NK-92 treated with Interleukin-12 subunit alpha and Interleukin-12 subunit beta, amount 100 ng/mL, for 24 hours (cell line): ENCODE measurements around the gene TCP1.
"Not testable (repeated sequence)": the region's sequence is repeated elsewhere in the genome, so short reads cannot be mapped to it uniquely, and the experiment has no call there.

Source experiments
- DNase-seq: peaks from one replicate; lab custom pipeline; 2025; lab: John Stamatoyannopoulos, UW

Gene TCP1

DNA sequence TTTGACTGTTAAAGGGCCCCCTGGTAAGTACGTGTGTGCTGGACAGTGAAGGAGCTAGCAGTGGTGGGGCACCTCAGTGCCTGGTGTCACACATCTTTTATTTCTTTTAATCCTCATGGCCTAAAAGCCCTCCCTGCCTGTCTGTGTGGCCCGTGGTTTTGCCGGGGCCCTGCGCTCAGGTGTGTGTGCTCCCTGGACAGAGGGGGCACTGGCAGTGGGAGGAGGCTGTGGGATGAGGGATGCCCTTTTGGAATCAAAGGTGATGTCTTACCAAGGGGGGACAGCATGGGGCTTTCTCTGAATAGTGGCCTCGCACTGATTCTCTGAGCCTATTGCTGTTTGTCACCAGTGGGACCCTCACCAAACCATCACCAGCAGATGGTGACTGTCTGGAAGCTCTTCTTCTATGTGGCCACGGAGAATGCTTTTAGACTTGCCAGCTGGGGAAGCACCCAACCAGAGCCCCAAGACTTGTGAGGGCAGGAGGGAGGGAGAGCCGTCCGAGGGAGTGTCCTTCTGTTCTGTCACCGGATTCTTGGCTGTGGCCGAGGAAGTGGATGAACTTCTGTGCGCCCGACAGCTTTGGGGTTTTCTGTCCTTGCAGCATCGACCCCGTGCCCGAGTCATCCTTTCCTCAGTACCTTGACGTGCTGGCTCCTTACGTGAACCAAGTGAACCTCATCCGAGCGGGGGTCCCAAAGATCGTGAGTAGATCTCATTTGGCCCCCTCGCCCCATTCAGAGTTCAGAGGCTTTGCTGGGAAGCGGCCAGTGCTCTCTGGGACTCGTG, 28.7 kb upstream of the TCP1 start:
- no peak for DNase-seq

DNA sequence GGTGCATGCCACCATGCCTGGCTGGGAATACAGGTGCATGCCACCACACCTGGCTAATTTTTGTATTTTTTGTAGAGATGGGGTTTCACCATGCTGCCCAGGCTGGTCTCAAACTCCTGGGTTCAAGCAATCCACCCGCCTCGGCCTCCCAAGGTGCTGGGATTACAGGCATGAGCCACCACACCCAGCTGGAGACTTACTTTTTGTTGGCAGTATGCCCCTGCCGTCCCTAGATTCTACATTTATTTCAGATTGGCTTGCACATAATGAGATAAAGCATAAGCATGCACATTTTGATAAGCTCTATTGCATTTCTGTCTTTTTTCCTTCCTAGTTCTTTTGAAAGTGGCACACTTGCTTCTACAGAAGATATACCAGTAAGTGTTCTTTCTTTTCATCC, 27.4 kb upstream of the TCP1 start:
- DNase-seq = not testable (repeated sequence)

DNA sequence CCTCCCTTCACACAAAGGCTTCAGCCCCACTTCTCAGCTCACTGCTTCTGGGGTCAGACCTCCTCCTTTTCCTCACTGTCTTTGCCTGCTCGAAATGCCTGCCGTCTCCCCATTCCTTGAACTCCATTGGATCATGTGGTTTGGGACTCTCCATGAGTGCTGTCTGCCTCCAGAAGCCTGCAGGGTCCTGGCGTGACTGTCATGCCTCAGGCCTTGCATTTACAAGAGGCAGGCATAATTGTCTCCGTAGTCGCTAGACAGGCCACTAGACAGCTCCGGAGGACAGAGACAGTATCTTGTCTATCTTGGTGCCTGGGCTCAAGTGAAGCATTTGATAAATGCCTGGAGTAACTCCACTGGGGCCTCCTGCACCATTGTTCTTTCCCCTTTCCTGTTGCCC, 26.0 kb upstream of the TCP1 start:
- DNase-seq = no peak

DNA sequence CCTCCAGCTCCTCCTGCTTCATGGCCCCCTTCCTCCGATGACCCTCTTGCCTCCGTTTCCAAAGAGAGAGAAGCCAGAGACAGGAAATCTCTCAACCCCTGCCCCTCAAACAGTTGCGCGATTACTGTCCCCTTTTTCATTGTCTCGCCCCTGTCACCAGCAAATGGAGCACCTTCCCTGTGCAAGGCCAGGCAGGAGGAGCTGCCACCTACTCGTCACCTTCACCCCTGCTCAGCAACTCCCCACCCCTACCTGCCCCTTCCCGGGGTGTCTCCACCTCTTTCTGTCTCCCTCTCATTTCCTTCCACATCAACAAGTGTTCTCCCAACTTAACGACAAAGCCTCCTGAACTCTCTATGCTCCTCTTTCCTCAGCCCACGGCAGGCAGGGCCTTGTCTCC, 24.4 kb upstream of the TCP1 start:
- no peak for DNase-seq

DNA sequence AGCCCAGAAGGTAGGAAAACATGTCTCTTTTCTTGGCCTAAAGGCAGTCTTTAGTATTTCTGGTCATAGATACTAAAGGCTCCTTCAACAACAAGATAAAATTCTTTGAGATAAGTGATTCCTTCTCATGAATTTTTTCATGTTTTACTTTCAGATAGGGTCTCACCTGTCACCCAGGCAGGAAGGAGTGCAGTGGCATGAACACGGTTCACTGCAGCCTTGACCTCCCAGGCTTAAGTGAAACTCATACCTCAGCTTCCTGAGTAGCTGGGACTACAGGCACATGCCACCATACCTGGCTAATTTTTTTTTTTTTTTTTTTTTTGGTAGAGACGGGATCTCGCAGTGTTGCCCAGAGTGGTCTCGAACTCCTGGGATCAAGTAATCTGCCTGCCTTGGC, 19.7 kb upstream of the TCP1 start:
- DNase-seq = no peak

DNA sequence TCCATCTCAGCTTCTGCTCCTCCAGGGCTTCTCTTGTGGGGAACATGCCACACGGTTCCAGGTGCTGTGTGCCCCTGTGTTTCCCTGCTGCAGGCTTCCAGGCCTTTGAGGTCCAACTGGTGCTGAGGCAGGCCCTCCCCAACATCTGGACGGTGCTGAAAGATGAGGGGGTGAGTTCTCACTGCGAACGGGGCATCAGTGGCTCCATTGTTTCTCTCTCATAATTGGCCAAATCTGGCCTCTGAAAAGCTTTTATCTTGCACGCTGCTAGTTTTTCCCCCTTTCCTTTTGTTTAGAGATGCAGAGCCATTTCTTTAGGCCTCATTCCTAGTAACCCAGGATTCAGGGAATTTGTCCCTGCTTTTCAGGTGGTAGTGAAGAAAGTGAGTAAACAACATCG, 19.2 kb upstream of the TCP1 start:
- no peak for DNase-seq

DNA sequence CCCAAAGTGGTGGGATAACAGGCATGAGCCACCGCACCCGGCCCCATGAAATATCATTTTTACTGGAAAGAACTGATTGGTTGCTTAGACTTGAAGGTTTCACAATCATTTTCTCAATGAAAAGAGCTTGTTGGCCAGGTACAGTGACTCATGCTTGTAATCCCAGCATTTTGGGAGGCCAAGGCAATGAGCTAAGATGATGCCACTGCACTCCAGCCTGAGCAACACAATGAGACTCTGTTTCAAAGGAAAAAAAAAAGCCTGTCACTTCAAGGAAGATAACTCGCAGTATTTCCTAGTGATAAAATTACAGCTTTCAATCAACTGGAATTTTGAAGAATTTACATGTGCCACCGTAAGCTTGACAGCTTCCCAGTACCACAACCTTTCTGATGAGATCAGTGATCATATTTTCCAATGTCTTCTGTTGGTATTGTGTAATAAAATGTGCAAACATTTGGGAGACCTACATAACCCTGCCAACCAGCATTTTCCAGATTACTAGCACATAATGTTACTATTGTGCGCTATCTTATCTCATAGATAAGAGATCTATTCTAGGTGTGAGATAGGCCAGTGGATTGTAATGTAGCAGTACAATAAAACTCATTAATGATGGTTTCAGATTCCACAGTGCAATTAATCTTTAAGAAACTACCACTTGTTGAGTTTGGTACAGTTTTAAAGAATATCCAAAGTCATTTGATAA, 17.9 kb upstream of the TCP1 start:
- no peak for DNase-seq

DNA sequence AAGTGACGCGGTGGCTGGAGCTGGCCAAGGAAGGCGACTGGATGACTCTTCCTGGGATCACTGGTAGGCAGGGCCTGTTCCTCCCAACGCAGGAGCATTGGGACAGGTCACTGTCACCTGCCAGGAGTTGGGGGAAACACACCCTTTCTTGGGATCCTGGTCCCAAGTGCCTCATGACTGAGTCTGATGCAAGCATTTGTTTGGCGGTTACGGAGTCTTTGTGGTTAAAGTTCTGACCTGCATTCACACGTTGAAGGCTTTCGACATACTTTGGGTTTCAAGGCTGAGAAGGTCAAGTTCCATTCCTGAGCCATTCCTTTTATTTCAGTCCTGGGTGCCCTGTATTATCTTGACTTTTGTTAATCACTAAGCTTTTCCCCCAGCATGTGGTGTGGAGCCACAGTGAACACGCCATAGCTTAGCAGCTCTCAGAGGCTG, 16.6 kb upstream of the TCP1 start:
- no peak for DNase-seq

DNA sequence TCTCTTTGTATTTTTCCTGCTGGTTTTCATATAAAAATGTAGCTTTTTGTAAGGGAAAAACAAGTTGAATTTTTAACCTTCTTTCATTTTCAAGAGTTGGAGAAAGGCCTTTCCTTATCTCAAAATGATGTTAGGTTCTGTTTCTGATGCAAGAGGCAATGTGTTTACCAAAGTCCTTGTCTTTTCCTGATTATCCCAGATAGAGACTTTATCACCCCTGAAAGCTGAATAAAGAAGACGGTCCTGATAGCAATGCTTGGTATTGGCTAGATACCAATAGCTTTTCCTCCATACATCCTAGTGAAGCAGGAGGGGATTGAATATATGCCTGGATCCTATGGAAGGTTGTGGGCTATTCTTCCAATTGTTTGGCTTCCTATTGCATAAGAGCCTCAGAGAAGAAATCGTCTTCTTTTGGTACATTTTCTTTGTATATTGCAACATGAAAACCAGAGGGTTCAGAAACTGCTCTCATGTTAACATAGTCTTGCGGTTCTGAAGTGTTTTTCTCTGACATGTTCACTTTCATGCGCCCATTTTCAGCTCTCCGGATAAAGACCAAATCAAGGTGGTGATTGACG, 16.1 kb upstream of the TCP1 start:
- no peak for DNase-seq

DNA sequence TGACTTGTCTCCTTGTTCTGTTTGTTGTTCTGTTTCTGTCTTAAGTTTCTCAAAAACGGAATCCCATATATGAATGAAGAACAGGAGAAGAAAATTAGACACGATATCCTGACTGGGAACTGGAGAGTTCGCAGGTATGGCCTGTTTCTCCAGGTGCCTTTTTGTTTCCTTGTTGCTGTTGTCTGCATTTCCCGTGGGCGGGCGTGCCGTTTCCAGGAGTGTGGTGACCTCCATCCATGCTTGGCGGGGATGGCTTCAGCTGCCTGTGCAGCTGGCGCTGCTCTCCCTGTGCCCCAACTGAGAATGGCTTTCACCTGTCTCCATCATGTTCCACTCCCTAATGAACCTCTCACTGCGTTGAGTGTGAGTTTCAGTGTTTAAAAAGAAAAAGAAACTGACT, 15.1 kb upstream of the TCP1 start:
- DNase-seq = no peak

DNA sequence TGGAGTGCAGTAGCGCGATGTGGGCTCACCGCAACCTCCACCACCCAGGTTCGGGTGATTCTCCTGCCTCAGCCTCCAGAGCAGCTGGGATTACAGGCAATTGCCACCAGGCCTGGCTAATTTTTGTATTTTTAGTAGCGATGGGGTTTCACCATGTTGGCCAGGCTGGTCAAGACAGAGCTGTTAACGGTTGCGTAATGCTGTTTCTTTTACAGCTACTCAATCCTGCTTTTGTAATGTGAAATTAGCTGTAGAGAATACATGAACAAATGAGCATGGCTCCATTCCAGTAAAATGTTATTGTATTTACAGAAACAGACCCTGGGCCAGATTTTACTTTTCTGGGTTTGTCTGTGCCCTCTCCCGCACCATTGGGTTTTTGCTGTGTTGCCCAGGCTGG, 12.5 kb upstream of the TCP1 start:
- DNase-seq = no peak

DNA sequence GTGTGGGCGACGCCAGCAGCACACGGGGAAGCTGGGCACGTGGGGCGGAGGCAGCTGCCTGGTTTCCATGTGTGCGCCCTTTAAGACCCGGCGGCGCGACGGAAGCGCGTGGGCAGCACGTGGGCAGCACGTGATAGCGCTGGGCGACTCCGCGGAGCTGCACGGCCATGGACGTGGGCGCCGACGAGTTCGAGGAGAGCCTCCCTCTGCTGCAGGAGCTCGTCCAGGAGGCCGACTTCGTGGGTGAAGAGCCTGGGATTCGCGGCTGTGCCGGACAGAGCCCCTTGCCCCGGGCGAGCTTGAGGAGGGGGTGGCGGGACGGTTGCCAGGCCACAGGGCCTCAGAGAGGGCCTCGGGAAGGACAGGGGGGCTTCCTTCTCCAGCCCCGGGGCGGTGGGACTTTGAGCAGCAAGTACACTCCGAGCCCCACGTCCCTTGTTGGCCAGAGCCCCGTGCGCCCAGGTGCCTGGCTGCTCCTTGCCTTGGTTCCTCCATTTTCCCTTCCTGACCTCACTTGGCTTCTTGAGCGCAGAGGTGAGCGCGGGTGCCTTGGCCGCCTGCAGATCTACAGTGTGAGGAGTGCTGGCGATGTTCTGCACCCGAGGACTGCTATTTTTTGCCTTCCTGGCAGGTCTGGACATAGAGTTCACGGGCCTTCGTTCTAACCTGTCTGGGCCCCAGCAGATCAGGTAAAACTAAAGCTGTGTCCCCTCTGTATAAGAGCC, 10.9 kb upstream of the TCP1 start, which contains the start of gene PNLDC1:
TSS of gene PNLDC1 (plus strand) at position 136 of the 725 bp plus-strand sequence. CDS start at position 168, 32 bp downstream.
- no peak for DNase-seq

DNA sequence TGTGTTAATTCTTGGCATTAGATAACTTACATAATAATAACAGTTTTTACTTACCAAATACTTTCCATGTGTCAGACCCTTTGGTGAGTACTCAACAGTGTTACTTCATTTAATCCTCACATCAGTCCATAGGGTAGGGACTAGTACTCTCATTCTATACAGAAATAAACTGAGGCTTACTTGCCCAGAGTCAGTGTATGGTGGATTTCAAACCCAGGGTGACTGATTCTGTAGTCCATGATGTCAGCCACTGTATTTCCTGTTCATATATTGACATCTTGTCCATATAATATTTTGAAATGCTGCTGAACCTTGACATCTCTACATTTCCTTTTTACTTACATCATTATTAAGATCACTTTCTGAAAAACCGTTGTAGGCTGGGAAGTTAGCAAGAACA, 8.2 kb upstream of the TCP1 start:
- no peak for DNase-seq

DNA sequence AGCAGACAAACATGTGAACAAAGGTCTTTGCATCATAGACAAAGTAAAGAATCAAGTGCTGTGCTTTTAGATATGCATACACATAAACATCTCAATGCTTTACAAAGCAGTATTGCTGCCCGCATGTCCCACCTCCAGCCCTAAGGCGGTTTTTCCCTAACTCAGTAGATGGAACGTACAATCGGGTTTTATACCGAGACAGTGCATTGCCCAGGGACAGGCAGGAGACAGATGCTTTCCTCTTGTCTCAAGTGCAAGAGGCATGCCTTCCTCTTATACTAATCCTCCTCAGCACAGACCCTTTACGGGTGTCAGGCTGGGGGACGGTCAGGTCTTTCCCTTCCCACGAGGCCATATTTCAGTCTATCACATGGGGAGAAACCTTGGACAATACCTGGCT, 5.6 kb upstream of the TCP1 start:
- DNase-seq = not testable (repeated sequence)

DNA sequence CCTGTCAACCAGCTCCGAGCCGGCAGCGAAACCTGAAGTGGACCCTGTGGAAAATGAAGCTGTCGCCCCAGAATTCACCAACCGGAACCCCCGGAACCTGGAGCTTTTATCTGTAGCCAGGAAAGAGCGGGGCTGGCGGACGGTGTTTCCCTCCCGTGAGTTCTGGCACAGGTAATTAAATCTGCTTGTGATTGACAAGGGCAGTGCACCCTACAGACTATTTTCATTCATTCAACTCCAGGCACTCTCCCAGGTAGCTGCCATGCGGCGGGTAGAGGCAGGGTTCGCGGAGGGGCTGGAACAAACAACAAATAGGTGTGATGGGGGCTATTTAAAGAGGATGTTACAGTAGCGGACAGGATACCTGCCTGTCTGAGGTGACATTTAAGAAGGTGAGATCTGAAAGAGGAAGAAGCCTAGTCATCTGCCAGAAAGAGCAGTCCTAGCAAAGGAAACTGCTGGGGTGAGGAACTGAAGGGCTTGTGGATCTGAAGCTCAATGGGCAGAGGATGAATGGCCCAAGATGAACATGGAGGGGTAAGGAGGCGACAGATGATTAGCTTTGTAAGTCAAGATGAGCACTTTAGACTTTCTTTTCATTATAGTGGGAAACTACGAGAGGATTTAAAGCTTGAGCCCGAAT, 1.7 kb upstream of the TCP1 start:
- no peak for DNase-seq

DNA sequence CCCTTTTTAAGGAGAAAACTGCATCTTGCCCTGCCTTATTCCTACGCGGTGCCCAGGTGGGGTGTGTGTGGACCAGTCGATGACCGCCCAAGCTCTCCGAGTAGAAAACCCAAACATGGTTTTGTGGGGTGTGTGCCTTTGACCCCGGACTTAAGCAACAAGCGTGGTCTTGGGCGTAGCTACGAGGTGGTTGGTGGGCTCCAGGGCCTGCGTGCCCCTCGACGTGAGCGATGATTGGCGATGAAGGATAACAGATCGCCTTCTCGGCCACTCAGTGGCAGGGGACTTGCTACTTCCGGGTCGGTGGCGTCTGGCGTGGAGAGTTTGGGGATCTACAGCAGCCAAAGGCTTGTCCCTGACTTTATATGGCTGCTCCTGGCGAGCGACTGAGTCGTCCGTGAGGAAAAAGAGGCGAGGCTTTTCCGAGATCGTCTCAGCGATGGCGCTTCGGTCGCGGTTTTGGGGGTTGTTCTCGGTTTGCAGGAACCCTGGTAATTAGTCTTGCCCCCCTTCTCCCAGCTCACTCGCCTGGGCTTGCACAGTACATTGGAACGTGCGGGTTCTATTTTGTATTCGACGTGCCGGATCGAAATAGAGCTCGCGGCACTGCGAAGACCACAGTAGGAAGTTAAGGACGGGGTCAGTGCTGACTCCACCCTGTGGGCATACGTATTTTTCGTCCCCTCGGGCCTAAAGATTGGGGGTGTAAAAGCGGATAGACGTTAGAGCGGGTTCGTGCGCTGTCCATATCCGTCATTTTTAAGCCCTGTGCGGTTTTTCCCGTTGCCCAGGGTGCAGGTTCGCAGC, 950 bp upstream of the TCP1 start, which contains the start of gene MRPL18:
TSS of gene MRPL18 (plus strand) at position 319 of the 807 bp plus-strand sequence. CDS start at position 440, 121 bp downstream.
- peak; percentile 91 for DNase-seq

DNA sequence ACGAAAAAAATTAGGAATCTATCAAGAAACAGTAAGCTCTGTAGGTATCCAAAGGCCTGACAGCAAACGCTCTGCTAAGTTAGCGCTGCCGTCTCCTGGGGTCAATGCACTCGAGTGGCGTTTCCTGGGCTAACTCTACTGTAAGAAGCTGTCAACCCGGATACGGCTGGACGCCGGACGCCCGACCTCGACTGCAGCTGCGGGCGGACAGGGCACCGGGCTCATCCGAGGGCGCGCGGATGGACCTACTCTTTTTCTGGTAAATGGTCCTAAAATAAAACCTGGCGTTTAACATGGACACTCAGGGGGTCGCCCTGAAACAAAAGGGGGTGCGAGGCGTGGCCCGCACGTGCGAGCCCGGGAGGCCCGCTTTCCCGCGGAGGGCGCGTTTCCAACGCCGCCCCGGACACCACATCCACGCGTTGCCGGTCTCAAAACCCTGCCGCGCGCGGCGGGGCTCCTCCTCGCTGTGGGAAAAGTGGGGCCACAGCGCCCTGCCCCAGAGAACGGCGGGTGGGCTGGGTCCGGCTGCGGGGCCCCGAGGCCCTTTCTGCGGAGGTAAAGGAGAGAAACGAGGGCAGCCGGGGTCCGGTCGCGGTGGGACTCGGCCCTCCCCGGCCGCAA, 537 bp downstream of the TCP1 start:
- DNase-seq = peak; percentile 40

DNA sequence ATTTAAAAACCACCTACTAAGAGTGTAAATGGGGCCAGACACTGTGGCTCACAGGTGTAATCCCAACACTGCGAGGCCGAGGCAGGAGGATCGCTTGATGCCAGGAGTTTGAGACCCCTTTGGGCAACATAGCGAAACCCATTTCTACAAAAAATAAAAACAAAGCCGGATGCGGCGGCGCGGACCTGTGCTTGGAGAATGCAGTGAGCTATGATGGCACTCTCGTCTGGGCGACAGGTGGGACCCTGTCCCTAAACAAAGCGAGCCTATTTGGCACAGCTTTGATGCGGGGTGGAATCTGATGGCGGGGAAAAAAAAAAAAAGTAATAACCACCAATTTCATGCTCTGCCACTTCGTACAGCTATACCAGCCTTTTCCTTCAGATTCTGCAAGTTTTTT, 1.1 kb downstream of the TCP1 start:
- DNase-seq = no peak

DNA sequence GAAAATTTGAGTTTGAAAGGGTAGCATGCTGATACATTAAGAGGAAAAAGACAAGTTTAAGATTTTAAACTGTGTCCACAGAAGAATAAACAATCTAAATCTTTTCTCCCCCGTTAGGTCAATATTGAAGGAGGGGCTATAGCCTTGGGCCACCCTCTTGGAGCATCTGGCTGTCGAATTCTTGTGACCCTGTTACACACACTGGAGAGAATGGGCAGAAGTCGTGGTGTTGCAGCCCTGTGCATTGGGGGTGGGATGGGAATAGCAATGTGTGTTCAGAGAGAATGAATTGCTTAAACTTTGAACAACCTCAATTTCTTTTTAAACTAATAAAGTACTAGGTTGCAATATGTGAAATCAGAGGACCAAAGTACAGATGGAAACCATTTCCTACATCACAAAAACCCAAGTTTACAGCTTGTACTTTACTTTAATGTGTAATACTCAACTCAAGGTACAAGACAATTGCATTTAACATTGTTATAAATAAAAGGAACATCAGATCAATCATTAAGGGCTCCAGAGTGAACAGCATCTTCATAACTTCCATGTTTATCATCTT, 10.8 kb downstream of the TCP1 start:
- DNase-seq = no peak

DNA sequence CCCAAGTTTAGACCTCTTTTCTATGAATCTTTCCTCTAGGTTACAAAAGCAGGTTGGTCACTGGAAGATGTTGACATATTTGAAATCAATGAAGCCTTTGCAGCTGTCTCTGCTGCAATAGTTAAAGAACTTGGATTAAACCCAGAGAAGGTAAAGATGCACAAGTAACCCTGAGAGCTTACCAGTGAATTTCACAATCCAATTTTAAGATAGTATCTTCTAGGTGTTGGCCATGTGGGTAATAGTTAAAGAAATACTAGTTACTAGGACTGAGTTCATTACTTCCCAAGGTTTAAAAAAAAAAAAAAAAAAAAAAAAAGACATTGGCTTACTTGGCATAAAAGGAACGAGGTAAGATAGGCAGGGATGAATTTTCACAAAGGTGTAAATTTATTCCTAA, 11.3 kb downstream of the TCP1 start:
- no peak for DNase-seq
